PC-3 (cell line): ENCODE measurements around the gene ADAMTSL2. TPM values are rescaled to one million over a fixed set of nuclear protein-coding genes. Genes with fewer than 3 reads are reported as not detected.

Source experiments
- ATAC-seq: fragments of 200-7000 bp; cut with Tn5 transposase; 2 replicates; pipeline ENCODE4 v1.9.1; 2020; ENCODE audit warnings: mild to moderate bottlenecking, moderate library complexity
- BruUV-seq: library from RNA; stranded (reverse); fragments of 400-500 nt; replicated peaks from 2 replicates; lab custom pipeline; 2021; lab: Mats Ljungman, UMichigan
- CTCF ChIA-PET: fragments of 300-600 bp; sonication (Branson Sonifier 250); formaldehyde crosslinking; loops from one replicate; lab custom pipeline; 2022; ENCODE audit warnings: antibody characterized with exemption; lab: Charles Lee
- POLR2A ChIA-PET: fragments of 300-600 bp; sonication (Branson Sonifier 250); formaldehyde crosslinking; loops from one replicate; lab custom pipeline; 2022; ENCODE audit warnings: antibody characterized with exemption; ENCODE audit not compliant: unreplicated experiment; lab: Charles Lee
- DNase-seq: peaks from one replicate; pipeline ENCODE4 v3.0.0-alpha.2; 2015
- H2AFZ ChIP-seq: fragments of 300-600 bp; sonication (generic); 2 replicates; pipeline ENCODE4 v1.6.0; 2016; ENCODE audit warnings: antibody characterized with exemption, low read length
- H3F3A ChIP-seq: fragments of 300-600 bp; sonication (generic); one replicate; pipeline ENCODE4 v1.6.0; 2017; ENCODE audit warnings: antibody characterized with exemption, low read length, control low read depth, mild to moderate bottlenecking; ENCODE audit not compliant: unreplicated experiment
- H3K27ac ChIP-seq: fragments of 300-600 bp; sonication (generic); 2 replicates; pipeline ENCODE4 v1.5.1; 2016; ENCODE audit warnings: mild to moderate bottlenecking, low read length
- H3K27me3 ChIP-seq: fragments of 300-600 bp; sonication (generic); 2 replicates; pipeline ENCODE4 v1.6.1; 2016; ENCODE audit warnings: low read length, mixed read lengths
- H3K36me3 ChIP-seq: fragments of 300-600 bp; sonication (generic); 2 replicates; pipeline ENCODE4 v1.6.1; 2016; ENCODE audit warnings: low read depth, mixed run types, low read length, mixed read lengths
- H3K4me1 ChIP-seq: fragments of 300-600 bp; sonication (generic); 2 replicates; pipeline ENCODE4 v1.5.1; 2016; ENCODE audit warnings: low read length; ENCODE audit not compliant: insufficient read depth
- H3K4me2 ChIP-seq: fragments of 300-600 bp; sonication (generic); 2 replicates; pipeline ENCODE4 v1.6.0; 2016; ENCODE audit warnings: low read length
- H3K4me3 ChIP-seq: fragments of 300-600 bp; sonication (generic); 2 replicates; pipeline ENCODE4 v1.5.1; 2016; ENCODE audit warnings: mild to moderate bottlenecking, low read length, mixed read lengths
- H3K79me2 ChIP-seq: fragments of 300-600 bp; sonication (generic); 2 replicates; pipeline ENCODE4 v1.6.1; 2017; ENCODE audit warnings: low read length, mixed read lengths
- H3K9ac ChIP-seq: fragments of 300-600 bp; sonication (generic); 2 replicates; pipeline ENCODE4 v1.6.0; 2016; ENCODE audit warnings: mild to moderate bottlenecking, low read length
- H3K9me2 ChIP-seq: fragments of 300-600 bp; sonication (generic); replicated peaks from 2 replicates; pipeline ENCODE4 v1.6.1; 2016; ENCODE audit warnings: mixed run types, low read length, mixed read lengths
- H3K9me3 ChIP-seq: fragments of 300-600 bp; sonication (generic); 2 replicates; pipeline ENCODE4 v1.6.1; 2016; ENCODE audit warnings: low read length, mixed read lengths
- H4K20me1 ChIP-seq: fragments of 300-600 bp; sonication (generic); 2 replicates; pipeline ENCODE4 v1.6.1; 2016; ENCODE audit warnings: low read length, mixed read lengths
- EZH2 ChIP-seq: fragments of 300-600 bp; sonication (generic); IDR thresholded peaks from one replicate; pipeline ENCODE4 v1.6.1; 2017; ENCODE audit warnings: antibody characterized with exemption, mild to moderate bottlenecking, low read length; ENCODE audit not compliant: unreplicated experiment
- EZH2phosphoT487 ChIP-seq: fragments of 300-600 bp; sonication (generic); IDR thresholded peaks from 2 replicates; pipeline ENCODE4 v1.6.1; 2018; ENCODE audit warnings: mild to moderate bottlenecking, antibody characterized with exemption, low read length, borderline replicate concordance
- intact Hi-C: fragments of 100-400 bp; cut with micrococcal nuclease; formaldehyde crosslinking; loops from 2 replicates; pipeline ENCODE4 v1.9.0; 2023
- total RNA-seq: library from RNA; depleted of rRNA; stranded (reverse); fragments of >200 nt; gene quantifications from 2 replicates; pipeline ENCODE4 v1.2.3, GENCODE V29; 2014
- TF ChIP-seq, protein P1 (sequence below): fragments of 300-600 bp; sonication (generic); conservative IDR thresholded peaks from 2 replicates; pipeline ENCODE4 v1.5.1; 2017; ENCODE audit warnings: antibody characterized with exemption, low read depth, mild to moderate bottlenecking, low read length

Gene ADAMTSL2
- total RNA-seq, 1 experiment from 2014 or later: not detected

- H3K9ac ChIP-seq: no peak overlapping the region
- no peaks in the 10 kb centered on the region for H3K9me2 ChIP-seq
- H3K27ac ChIP-seq: no peak overlapping the region
- intact Hi-C loops: no loop called here
- ATAC-seq: no peak
- no peaks in the 10 kb centered on the region for H3K79me2 ChIP-seq
- no TSS peak for BruUV-seq
- H3F3A ChIP-seq: no peaks in the 10 kb centered on the region
- no peak overlapping the region for H2AFZ ChIP-seq
- H3K4me1 ChIP-seq: no peaks in the 10 kb centered on the region
- H3K4me2 ChIP-seq: no peak overlapping the region
- TF ChIP-seq, protein P1, sequence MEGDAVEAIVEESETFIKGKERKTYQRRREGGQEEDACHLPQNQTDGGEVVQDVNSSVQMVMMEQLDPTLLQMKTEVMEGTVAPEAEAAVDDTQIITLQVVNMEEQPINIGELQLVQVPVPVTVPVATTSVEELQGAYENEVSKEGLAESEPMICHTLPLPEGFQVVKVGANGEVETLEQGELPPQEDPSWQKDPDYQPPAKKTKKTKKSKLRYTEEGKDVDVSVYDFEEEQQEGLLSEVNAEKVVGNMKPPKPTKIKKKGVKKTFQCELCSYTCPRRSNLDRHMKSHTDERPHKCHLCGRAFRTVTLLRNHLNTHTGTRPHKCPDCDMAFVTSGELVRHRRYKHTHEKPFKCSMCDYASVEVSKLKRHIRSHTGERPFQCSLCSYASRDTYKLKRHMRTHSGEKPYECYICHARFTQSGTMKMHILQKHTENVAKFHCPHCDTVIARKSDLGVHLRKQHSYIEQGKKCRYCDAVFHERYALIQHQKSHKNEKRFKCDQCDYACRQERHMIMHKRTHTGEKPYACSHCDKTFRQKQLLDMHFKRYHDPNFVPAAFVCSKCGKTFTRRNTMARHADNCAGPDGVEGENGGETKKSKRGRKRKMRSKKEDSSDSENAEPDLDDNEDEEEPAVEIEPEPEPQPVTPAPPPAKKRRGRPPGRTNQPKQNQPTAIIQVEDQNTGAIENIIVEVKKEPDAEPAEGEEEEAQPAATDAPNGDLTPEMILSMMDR: no peak
- no peak for TF ChIP-seq EZH2phosphoT487
- TF ChIP-seq EZH2: no peak
- no peaks in the 10 kb centered on the region for H3K9me3 ChIP-seq
- H4K20me1 ChIP-seq: no peaks in the 10 kb centered on the region
- H3K36me3 ChIP-seq: no peaks in the 10 kb centered on the region
- H3K27me3 ChIP-seq: peaks cover 85% of the 10 kb centered on the region
- no peak for DNase-seq
- ChIA-PET CTCF (no interaction called here), POLR2A (no interaction called here)
- H3K4me3 ChIP-seq: no peak overlapping the region
These were observed 78.3 kb downstream of the ADAMTSL2 start for GRCh38 chr9:133612816-133613215.

DNA sequence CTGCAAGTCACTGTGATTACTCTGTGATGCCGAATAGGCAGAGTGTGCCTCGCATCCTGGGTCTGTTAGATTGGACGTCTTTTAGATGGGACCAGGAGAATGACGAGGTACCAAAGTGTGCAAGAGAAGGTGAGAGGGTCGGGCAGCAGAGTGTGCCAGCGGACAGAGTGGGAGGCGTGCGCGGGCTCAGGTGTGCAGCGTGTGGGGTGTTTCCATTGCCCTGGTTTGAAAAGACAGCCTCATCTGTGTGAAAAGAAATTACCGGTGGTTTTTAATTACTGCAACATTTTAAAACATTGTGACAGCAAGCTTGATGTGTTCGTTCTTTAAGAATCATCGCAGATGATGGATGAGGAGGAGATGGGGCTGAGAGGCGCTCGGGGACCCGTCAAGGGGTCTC lies 78.9 kb downstream of the ADAMTSL2 start:
- CTCF ChIA-PET: no interaction called here

DNA sequence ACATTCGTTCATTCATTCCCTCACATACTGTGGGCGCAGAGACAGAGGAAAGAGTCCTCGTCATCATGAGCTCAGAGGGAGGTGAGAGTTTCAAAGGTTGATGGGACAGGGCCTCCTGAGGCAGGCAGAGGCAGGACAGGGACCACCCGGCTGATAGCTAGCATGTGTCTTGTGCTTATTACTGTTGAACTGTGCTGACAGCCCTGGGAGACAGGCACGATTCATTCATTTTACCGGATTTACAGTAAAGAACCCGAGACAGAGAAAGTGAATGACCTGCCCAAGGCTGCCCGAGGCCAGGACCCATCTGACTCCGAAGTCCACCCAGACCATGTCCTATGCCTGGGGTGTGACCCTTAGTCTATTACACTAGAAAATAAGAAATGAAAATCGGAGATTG lies 79.6 kb downstream of the ADAMTSL2 start:
- DNase-seq: no peak
- no TSS peak for BruUV-seq
- no peaks in the 10 kb centered on the region for H3K9me3 ChIP-seq
- H3F3A ChIP-seq: no peaks in the 10 kb centered on the region
- H3K4me1 ChIP-seq: no peaks in the 10 kb centered on the region
- no peaks in the 10 kb centered on the region for H3K36me3 ChIP-seq
- no peaks in the 10 kb centered on the region for H3K79me2 ChIP-seq
- no peak overlapping the region for H3K9ac ChIP-seq
- H4K20me1 ChIP-seq: no peaks in the 10 kb centered on the region
- POLR2A ChIA-PET: no interaction called here
- peaks cover 84% of the 10 kb centered on the region for H3K27me3 ChIP-seq
- ATAC-seq: no peak
- no peak overlapping the region for H3K4me2 ChIP-seq
- H3K9me2 ChIP-seq: no peaks in the 10 kb centered on the region
- no peak overlapping the region for H3K27ac ChIP-seq
- no peak overlapping the region for H3K4me3 ChIP-seq
- no peak overlapping the region for H2AFZ ChIP-seq
- TF ChIP-seq EZH2 (no peak), EZH2phosphoT487 (no peak)
- TF ChIP-seq, protein P1: no peak
- CTCF ChIA-PET: no interaction called here
- intact Hi-C loops: no loop called here

More for the DNA sequence above, 78.9 kb downstream of the ADAMTSL2 start:
- Histone ChIP-seq H3K4me1 (no peaks in the 10 kb centered on the region), H3K4me3 (no peak overlapping the region), H3K27ac (no peak overlapping the region), H3K4me2 (no peak overlapping the region), H3F3A (no peaks in the 10 kb centered on the region), H3K36me3 (no peaks in the 10 kb centered on the region), H2AFZ (no peak overlapping the region), H3K9me2 (no peaks in the 10 kb centered on the region), H4K20me1 (no peaks in the 10 kb centered on the region), H3K79me2 (no peaks in the 10 kb centered on the region), H3K9ac (no peak overlapping the region), H3K27me3 (peaks cover 84% of the 10 kb centered on the region), H3K9me3 (no peaks in the 10 kb centered on the region)
- ATAC-seq (no peak), DNase-seq (no peak)
- TF ChIP-seq EZH2phosphoT487: no peak
- TF ChIP-seq, protein P1: no peak
- no peak for TF ChIP-seq EZH2
- intact Hi-C loops: no loop called here
- POLR2A ChIA-PET: no interaction called here
- no TSS peak for BruUV-seq
